Liver (tissue), 10 donors: ENCODE measurements around the gene RADX. TPM values are rescaled to one million over a fixed set of nuclear protein-coding genes. Genes with fewer than 3 reads are reported as not detected.
A peak's percentile ranks its signal among the peaks of the same experiment; 100 is the strongest.

ENCODE experiments used
- DNase-seq: peaks from one replicate; pipeline ENCODE4 v3.0.0-alpha.2; 2017; ENCODE audit warnings: low spot score
- H3K27ac ChIP-seq, 2 donors: one replicate each; pipeline ENCODE4 v1.7.0; 2013; ENCODE audit warnings: inconsistent platforms in 2 of 2, low read length in 2 of 2, control low read depth in 1 of 2, low read depth in 1 of 2, mild to moderate bottlenecking in 1 of 2
- H3K27me3 ChIP-seq, 4 donors: one replicate each; pipeline versions ENCODE4 v1.6.1 to v1.7.0; 2013; ENCODE audit warnings: low read length in 3 of 4, inconsistent platforms in 1 of 4, mild to moderate bottlenecking in 1 of 4, moderate library complexity in 1 of 4; ENCODE audit not compliant: control insufficient read depth in 4 of 4, insufficient read depth in 4 of 4
- H3K36me3 ChIP-seq, 4 donors: one replicate each; pipeline versions ENCODE4 v1.6.1 to v1.7.0; 2013; ENCODE audit warnings: low read length in 3 of 4, mild to moderate bottlenecking in 3 of 4, low read depth in 1 of 4, moderate library complexity in 1 of 4; ENCODE audit not compliant: control insufficient read depth in 4 of 4, insufficient read depth in 3 of 4
- H3K4me1 ChIP-seq, 4 donors: one replicate each; pipeline versions ENCODE4 v1.6.1 to v1.7.0; 2013; ENCODE audit warnings: low read length in 3 of 4, mild to moderate bottlenecking in 3 of 4, moderate library complexity in 1 of 4; ENCODE audit not compliant: control insufficient read depth in 4 of 4, insufficient read depth in 4 of 4
- H3K4me3 ChIP-seq, 3 donors: one replicate each; pipeline versions ENCODE4 v1.6.1 to v1.7.0; 2013; ENCODE audit warnings: low read length in 3 of 3, control low read depth in 1 of 3, low read depth in 1 of 3, mild to moderate bottlenecking in 1 of 3
- H3K9ac ChIP-seq, 2 donors: one replicate each; pipeline ENCODE4 v1.7.0; 2013; ENCODE audit warnings: low read length in 2 of 2, mild to moderate bottlenecking in 2 of 2, moderate library complexity in 2 of 2, control low read depth in 1 of 2, low read depth in 1 of 2
- H3K9me3 ChIP-seq, 4 donors: one replicate each; pipeline versions ENCODE4 v1.6.1 to v1.7.0; 2013; ENCODE audit warnings: low read length in 3 of 4; ENCODE audit not compliant: control insufficient read depth in 4 of 4
- NR2F2 ChIP-seq: IDR thresholded peaks from 2 replicates; pipeline ENCODE4 v1.6.1; 2016; ENCODE audit warnings: antibody characterized with exemption
- YY1 ChIP-seq: IDR thresholded peaks from 2 replicates; pipeline ENCODE4 v1.6.1; 2016; ENCODE audit warnings: antibody characterized with exemption, mild to moderate bottlenecking
- WGBS: extraction: QIAGEN DNeasy Blood & Tissue Kit; methylation state at CpG from one replicate; pipeline ENCODE4 v1.1.7; 2013; 5-methylcytosine and 5-hydroxymethylcytosine counted together
- polyA plus RNA-seq, 2 donors: library from polyadenylated mRNA; stranded (reverse) in 1 of 2; unstranded in 1 of 2; fragments of 200-250 nt in 1 of 2; fragments of >200 nt in 1 of 2; fragmentation: Nextera tagmentation in 1 of 2; extraction: Ambion mirVana in 1 of 2; gene quantifications; one replicate each; pipeline versions ENCODE4 v1.2.1 to v1.2.3, GENCODE V29; 2013 to 2015
- small RNA-seq: library from RNA; depleted of rRNA; stranded (forward); fragments of <200 nt; gene quantifications from one replicate; pipeline ENCODE3, GENCODE V24; 2014
- total RNA-seq, 2 donors: library from RNA; depleted of rRNA; stranded (reverse); fragments of >200 nt; gene quantifications; one replicate each; pipeline ENCODE4 v1.2.3, GENCODE V29; 2014
- TF ChIP-seq, protein P1 (sequence below): fragments of 150-350 bp; IDR thresholded peaks from 2 replicates; pipeline ENCODE4 v1.5.1; 2017; ENCODE audit warnings: improper control_type of control experiment, low read depth, low read length; ENCODE audit not compliant: missing input control
- donor health status: healthy.
- donor health status: healthy.
- donor health status: healthy.
- donor health status: healthy.
- donor health status: healthy.

RADX gene
- total and polyA plus RNA-seq, 4 donors, result 0.46 to 2.3 (median 0.95) TPM

DNA sequence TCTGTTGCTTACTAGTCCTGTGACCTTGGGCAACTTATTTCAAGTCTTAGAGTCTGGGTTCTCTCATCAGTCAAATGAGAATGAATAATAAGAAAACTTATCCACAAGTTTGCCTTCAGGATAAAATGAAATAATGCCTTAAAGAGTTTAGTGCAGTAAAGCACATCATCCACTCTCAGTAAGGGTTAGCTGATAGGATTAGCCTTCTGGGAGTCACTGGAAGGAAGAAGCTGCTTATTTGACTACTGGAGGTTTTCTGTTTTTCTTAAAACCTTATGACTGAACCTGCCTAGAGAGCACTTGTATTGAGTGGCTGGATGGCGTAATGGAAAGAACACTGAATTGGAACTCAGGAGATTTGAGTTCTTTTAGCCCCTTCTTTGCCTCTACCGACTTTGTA lies 116.6 kb downstream of the RADX start:
- Histone ChIP-seq H3K9me3 (no peaks in the 10 kb centered on the region), H3K9ac (peak overlapping the region in 1 of 2 donors; percentile 76), H3K4me3 (peak overlapping the region in 2 of 3 donors; percentile 84), H3K27ac (peak overlapping the region in 1 of 2 donors; percentile 80), H3K4me1 (peaks cover 0 to 12% (median 4%) of the 10 kb centered on the region in 4 donors), H3K27me3 (peaks cover 0 to 11% (median 0%) of the 10 kb centered on the region in 4 donors), H3K36me3 (no peaks in the 10 kb centered on the region)
- WGBS, result 31% methylated on average over 2 of the region's 2 CpGs
- no peak for TF ChIP-seq NR2F2
- TF ChIP-seq, protein P1, sequence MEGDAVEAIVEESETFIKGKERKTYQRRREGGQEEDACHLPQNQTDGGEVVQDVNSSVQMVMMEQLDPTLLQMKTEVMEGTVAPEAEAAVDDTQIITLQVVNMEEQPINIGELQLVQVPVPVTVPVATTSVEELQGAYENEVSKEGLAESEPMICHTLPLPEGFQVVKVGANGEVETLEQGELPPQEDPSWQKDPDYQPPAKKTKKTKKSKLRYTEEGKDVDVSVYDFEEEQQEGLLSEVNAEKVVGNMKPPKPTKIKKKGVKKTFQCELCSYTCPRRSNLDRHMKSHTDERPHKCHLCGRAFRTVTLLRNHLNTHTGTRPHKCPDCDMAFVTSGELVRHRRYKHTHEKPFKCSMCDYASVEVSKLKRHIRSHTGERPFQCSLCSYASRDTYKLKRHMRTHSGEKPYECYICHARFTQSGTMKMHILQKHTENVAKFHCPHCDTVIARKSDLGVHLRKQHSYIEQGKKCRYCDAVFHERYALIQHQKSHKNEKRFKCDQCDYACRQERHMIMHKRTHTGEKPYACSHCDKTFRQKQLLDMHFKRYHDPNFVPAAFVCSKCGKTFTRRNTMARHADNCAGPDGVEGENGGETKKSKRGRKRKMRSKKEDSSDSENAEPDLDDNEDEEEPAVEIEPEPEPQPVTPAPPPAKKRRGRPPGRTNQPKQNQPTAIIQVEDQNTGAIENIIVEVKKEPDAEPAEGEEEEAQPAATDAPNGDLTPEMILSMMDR, result no peak
- TF ChIP-seq YY1, result no peak
- DNase-seq, result no peak

Small RNA genes lying within 50 kb of the gene (small RNA-seq; reads per million reads assigned to genes)
- gene AL590808.1, result not detected
- not detected for gene MIR548AN

Other genes with a start within 250 kb of the RADX start
- gene RNF128, start 114.7 kb downstream of the RADX start, total RNA-seq, result 10 to 100 TPM; 47.4 to 60.4 TPM
- gene RNF128, start 114.7 kb downstream of the RADX start, polyA plus RNA-seq, result 10 to 100 TPM; 23.1 to 39.5 TPM
- gene TBC1D8B, start 190.7 kb downstream of the RADX start, total RNA-seq, result 10 to 100 TPM in 1 of 2 donors, 1 to 10 TPM in 1; 5.6 to 12.1 TPM
- gene TBC1D8B, start 190.7 kb downstream of the RADX start, polyA plus RNA-seq, result 1 to 10 TPM; 3.7 to 3.9 TPM